Measurements from ENCODE around the gene ASIC5.

DNA sequence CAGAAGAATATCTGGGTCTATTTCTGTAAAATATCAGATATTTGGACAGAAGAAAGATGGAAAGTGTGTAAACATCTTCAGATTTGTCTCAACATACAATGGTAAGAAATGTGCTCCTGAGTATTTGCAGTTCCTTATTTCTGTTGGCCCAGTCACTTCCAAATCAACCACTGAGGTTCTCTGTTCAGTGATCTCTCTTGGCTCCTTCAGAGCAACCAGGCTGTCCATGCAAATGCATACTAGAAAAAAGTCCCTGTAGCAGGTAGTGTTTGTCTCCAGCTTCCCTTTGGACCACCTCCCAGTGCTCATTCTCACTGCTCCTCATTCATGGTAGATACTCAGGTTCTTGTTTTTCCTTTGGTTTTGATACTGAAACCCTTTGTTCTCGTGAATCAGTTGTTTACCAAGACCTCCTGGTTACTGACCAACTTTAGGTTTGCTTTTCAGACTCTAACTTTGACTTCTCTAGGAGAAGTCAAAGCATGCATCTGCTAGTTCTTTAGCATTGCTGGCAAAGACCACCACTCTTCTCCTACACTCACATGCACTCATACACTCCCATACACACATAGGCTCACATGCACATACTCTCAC is 28.8 kb downstream of the ASIC5 start:
- TF ChIP-seq, protein P1, sequence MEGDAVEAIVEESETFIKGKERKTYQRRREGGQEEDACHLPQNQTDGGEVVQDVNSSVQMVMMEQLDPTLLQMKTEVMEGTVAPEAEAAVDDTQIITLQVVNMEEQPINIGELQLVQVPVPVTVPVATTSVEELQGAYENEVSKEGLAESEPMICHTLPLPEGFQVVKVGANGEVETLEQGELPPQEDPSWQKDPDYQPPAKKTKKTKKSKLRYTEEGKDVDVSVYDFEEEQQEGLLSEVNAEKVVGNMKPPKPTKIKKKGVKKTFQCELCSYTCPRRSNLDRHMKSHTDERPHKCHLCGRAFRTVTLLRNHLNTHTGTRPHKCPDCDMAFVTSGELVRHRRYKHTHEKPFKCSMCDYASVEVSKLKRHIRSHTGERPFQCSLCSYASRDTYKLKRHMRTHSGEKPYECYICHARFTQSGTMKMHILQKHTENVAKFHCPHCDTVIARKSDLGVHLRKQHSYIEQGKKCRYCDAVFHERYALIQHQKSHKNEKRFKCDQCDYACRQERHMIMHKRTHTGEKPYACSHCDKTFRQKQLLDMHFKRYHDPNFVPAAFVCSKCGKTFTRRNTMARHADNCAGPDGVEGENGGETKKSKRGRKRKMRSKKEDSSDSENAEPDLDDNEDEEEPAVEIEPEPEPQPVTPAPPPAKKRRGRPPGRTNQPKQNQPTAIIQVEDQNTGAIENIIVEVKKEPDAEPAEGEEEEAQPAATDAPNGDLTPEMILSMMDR (conservative IDR thresholded peaks at IDR 0.05; ENCODE audit: low read length), result no peak
- TF ChIP-seq EZH2phosphoT487 (IDR thresholded peaks at IDR 0.05; ENCODE audit: borderline replicate concordance, low read depth, low read length), result no peak

Data from OCI-LY7 (cell line).